GM18873 (cell line): Measurements from ENCODE around the gene AHCYL2.
"Not testable (repeated sequence)": the region's sequence is repeated elsewhere in the genome, so short reads cannot be mapped to it uniquely, and the experiment has no call there.

Source experiments
- ATAC-seq: cut with Tn5 transposase; IDR thresholded peaks from one replicate; pipeline ENCODE4 v1.9.1; 2021; ENCODE audit warnings: mild to moderate bottlenecking, moderate library complexity, moderate number of reproducible peaks; ENCODE audit not compliant: unreplicated experiment, low FRiP score

Gene AHCYL2

GRCh38 chr7:129208667-129209066 lies 16.2 kb upstream of the AHCYL2 start:
- ATAC-seq = no peak

DNA sequence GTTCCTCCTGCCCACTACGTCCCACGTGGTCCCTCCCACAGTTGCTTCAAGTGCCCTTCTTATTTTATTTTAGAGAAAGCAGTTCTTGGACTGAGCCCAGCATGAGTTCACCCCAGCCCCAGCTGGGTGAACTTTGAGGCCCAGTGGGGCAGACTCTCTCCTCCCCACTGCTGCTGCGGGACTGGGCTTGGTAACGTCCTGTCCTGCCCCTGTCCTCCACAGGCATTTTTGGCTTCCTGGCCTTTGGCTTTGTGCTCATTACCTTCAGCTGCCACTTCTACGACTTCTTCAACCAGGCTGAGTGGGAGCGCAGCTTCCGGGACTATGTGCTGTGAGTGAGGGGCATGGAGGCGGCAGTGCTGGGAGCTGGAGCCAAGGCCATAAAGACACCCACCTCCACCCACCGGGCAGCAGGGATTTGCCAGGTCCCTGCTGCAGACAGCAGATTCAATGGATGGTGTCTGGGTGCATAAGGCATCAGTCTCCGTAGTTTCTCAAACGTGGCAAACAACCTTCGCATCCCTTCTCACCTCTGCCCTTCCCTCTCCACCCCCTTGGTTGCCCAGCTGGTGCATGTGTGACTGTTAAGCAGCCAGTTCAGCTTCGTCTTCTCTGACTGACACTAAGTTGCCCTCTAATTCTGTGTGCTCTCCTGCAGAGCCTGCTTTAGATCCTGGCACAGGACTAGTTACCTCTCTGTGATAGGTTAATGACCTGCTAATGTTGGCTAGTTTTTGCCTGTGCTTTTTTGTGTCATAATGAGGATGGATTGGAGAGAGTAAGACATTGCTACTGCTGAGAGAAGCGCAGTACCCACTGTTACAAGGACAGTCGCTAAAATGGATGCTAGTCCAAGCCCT lies 15.5 kb upstream of the AHCYL2 start:
- ATAC-seq = no peak

DNA sequence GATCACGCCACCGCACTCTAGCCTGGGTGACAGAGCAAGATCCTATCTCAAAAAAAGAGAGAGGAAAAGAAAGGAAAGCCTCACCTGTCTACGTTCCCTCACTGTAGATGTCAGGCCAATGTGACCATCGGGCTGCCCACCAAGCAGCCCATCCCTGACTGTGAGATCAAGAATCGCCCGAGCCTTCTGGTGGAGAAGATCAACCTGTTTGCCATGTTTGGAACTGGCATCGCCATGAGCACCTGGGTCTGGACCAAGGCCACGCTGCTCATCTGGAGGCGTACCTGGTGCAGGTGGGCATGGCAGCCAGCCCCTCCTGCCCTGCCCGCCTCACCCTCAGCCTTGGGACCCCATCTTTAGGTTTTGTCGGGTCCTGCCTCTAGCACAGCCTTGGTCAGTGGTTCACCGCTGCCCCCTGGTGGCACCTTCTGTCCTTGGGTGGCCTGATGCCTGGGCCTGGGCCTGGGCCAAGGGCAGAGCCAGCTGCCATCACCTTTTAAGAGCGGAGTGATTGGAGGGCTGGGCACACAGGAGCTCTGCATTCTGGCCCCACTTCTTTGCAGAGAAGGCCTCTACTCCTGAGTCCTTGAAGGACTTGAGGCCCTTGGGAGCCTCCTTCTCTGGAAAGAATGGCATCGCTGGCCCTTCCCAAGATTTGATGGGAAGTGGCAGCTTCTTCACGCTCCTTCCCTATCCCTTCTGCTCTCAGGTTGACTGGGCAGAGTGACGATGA lies 14.4 kb upstream of the AHCYL2 start:
- ATAC-seq = no peak

GRCh38 chr7:129210989-129211312 lies 13.9 kb upstream of the AHCYL2 start:
- ATAC-seq = no peak

- no peak for ATAC-seq
Measured at GRCh38 chr7:129212126-129212525, 12.7 kb upstream of the AHCYL2 start.

GRCh38 chr7:129212596-129212995 lies 12.2 kb upstream of the AHCYL2 start:
- no peak for ATAC-seq

DNA sequence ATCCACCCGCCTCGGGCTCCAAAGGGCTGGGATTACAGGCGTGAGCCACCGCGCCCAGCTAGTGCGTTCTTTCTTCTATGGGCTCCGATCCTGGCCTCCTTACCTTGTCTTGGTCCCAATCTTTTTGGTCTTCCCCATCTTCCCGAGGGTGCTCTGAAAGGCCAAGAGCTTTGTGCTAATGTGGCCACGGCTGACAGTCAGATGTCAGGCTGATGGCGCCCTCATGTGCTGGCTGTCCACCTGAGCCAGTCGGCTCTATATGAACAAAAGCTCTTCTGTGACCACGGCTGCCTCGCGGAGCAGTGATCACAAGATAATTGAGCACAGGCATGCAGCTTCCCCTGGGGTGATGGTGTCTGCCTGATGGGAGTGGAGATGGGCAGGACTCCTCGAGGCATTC lies 11.0 kb upstream of the AHCYL2 start:
- no peak for ATAC-seq

DNA sequence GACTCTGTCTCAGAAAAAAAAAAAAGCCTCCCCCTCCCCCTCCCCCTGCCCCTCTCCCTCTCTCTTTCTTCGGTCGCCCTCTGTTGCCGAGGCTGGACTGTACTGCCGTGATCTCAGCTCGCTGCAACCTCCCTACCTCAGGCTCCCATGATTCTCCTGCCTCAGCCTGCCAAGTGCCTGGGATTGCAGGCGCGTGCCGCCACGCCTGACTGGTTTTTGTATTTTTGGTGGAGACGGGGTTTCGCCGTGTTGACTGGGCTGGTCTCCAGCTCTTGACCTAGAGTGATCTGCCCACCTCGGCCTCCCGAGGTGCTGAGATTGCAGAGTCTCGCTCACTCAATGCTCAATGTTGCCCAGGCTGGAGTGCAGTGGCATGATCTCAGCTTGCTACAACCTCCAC lies 9.1 kb upstream of the AHCYL2 start:
- not testable (repeated sequence) for ATAC-seq

- ATAC-seq = not testable (repeated sequence)
Measured at GRCh38 chr7:129216101-129216715, 8.6 kb upstream of the AHCYL2 start.

GRCh38 chr7:129216821-129217416 lies 7.9 kb upstream of the AHCYL2 start:
- not testable (repeated sequence) for ATAC-seq

DNA sequence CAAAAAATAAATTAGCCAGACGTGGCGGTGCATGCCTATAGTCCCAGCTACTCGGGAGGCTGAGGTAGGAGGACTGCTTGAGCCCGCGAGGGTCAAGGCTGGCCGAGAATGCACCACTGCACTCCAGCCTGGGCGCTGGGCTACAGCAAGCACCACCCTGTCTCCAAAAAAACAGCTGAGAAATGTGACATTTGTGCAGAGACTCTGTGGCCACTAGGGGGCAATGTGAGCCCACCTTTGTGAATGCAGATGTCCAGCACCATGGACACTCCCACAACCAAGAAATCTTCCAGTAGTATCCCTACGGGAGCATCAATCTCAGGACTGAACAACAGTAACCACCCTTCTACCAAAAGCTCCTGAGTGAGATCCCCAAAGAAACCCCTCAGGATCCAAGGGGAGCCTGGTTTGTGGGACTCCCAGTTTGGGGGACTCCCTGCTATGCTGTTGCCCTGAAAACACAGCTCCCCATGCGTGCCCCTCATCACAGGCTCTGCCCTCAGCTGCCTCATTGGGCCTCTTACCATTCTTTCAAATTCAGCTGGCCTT lies 6.2 kb upstream of the AHCYL2 start:
- peak; percentile 47 for ATAC-seq

- not testable (repeated sequence) for ATAC-seq
Measured at GRCh38 chr7:129219166-129219565, 5.7 kb upstream of the AHCYL2 start.

DNA sequence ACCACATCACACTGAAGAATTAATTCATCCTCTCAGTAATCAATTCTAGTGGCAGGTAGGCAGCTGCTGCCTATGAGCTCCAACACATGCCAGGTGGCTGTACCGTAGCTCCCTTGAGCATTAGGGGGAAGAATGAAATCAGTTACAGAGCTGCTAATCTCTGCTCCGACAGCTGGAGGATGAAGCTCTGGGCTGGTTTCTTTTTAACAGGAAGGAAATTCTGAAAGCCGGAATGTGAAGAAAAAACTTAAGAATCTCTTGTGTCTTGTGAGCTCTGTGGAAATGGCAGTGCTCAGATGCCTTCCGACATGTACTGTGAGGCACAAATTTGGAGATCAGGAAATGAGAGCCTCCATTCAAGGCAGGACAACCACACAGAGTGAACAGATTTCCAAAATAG lies 2.8 kb upstream of the AHCYL2 start:
- ATAC-seq = no peak

- ATAC-seq = peak; percentile 22
Measured at GRCh38 chr7:129225206-129225930, 538 bp downstream of the AHCYL2 start.

GRCh38 chr7:129225931-129226572 lies 1.2 kb downstream of the AHCYL2 start:
- no peak for ATAC-seq

DNA sequence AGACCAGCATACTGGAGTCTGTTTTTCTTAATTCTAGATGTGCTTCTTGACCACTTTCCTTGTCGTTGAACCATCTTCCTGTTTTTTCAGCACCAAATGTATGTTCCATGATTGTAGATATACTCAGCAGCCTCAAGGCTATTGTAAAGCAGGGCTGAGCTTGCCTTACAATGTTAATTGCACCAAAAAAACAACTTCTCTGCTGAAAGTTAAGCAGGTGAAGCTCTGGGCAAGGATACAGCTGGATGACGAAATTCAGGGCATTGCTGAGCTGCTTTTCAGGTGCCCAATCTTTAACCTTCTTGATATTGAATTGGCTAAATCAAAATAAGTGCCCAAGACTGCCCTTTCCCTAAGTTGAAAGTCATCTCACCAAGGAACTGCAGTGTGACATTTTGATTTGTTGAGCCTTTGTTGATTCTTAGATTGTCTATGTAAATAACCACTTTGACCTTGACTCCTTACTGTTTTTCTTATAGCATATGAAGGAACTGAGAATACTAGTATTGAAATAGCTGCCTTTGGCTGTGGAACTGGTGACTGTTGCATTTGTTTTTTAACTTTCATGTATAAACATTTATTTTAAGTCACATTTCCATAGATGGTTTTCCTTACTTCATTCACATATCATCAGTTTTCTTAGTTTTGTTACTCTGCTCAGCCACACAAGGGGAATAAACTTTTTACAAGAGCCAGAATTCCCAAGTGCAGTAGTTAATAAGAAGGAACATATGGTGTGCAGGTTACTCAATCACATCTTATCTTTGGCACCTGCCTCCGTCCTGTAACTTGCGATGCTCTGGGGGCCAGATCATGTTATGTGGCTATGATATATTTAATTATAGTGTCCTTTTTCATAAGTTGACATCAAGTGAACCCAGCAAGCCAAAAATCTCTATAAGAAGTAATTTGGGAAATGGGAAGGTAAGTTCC lies 3.1 kb downstream of the AHCYL2 start:
- ATAC-seq = no peak

DNA sequence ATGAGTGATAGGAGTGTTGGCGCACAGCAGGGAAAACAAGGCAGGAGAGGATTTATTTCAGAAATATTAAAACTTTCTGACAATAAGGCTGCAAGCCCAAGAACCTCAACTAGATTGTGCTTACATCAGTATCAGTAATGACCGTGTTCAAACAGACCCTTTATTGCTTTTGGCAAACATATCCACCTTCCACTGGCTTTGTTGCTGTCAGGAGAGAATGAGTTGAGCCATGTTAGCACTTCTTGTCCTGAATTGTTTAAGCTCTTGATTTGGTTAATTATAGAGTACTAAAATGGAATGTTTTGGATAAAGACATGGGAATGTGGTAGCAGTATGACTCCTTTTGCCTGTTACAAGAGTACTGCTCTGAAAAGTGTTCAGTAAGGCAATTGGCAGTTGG lies 3.8 kb downstream of the AHCYL2 start:
- no peak for ATAC-seq

DNA sequence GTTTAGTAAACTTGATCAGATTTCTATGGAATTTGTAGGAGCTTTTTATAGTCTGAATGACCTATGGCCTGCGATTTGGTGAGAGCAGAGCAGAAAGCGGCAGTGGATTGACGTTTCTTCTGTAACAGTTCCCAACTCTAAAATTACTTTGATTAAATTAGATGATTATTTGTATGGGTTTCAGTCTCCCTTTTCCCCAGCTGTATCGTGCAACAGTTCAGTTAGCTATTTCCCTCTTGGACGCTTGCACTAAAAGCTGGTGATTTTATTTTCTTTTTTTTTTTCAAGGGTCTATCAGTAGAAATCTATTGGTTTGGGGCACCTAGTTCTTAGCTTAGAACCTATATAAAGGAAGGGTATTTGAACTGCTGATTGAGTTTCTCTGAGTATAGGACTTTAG lies 6.8 kb downstream of the AHCYL2 start:
- ATAC-seq = no peak

- ATAC-seq = no peak
Measured at GRCh38 chr7:129238546-129238945, 13.7 kb downstream of the AHCYL2 start.
